RWPE1 (cell line): ENCODE results near the gene KHDC1.
"Not testable (repeated sequence)": the region's sequence is repeated elsewhere in the genome, so short reads cannot be mapped to it uniquely, and the experiment has no call there.

Experiments
- CTCF ChIA-PET: fragments of 350-600 bp; sonication (Branson Sonifier 250); formaldehyde crosslinking; extraction: SDS; loops from one replicate; lab custom pipeline; 2021; lab: Yijun Ruan, JAX
- POLR2A ChIA-PET: fragments of 400-600 bp; formaldehyde crosslinking; extraction: SDS; loops from one replicate; lab custom pipeline; 2020; ENCODE audit warnings: antibody characterized with exemption; ENCODE audit not compliant: low non-redundant PET; lab: Yijun Ruan, JAX
- DNase-seq: peaks from one replicate; pipeline ENCODE4 v3.0.0; 2012; ENCODE audit warnings: low spot score
- H3K27ac ChIP-seq: fragments of 450-650 bp; 2 replicates; pipeline ENCODE4 v1.5.1; 2017
- CTCF ChIP-seq: fragments of 450-650 bp; conservative IDR thresholded peaks from 2 replicates; pipeline ENCODE4 v1.5.1; 2017; ENCODE audit warnings: low read depth, mild to moderate bottlenecking

Gene KHDC1

GRCh38 chr6:73250016-73250415 lies 13.0 kb downstream of the KHDC1 start:
- no peak for DNase-seq
- H3K27ac ChIP-seq: no peak overlapping the region
- no peak for TF ChIP-seq CTCF
- ChIA-PET POLR2A (no interaction called here), CTCF (no interaction called here)

- no peak for TF ChIP-seq CTCF
- DNase-seq: no peak
- ChIA-PET CTCF (interaction anchor here (0.6 kb wide), 1 partner anchor 879 kb away, joined by 4 read pairs; no protein-coding TSS in a partner anchor), POLR2A (interaction anchor here (0.6 kb wide), 1 partner anchor 61 kb away, joined by 3 read pairs; no protein-coding TSS in a partner anchor)
- no peak overlapping the region for H3K27ac ChIP-seq
Measured at GRCh38 chr6:73248192-73248903, 14.6 kb downstream of the KHDC1 start.

GRCh38 chr6:73242001-73242400 lies 21.0 kb downstream of the KHDC1 start:
- no peak for TF ChIP-seq CTCF
- no peak for DNase-seq
- CTCF ChIA-PET: no interaction called here
- H3K27ac ChIP-seq: no peak overlapping the region
- POLR2A ChIA-PET: no interaction called here

- CTCF ChIA-PET: no interaction called here
Measured at GRCh38 chr6:73240730-73241129, 22.3 kb downstream of the KHDC1 start.

GRCh38 chr6:73236144-73236750 lies 26.7 kb downstream of the KHDC1 start:
- peak overlapping the region; percentile 77 for H3K27ac ChIP-seq
- TF ChIP-seq CTCF: no peak
- POLR2A ChIA-PET: no interaction called here
- peak; percentile 75 for DNase-seq
- CTCF ChIA-PET: interaction anchor here (0.6 kb wide), 1 partner anchor 1940 kb away, joined by 3 read pairs; no protein-coding TSS in a partner anchor

More at GRCh38 chr6:73240730-73241129, 22.3 kb downstream of the KHDC1 start:
- H3K27ac ChIP-seq: no peak overlapping the region
- DNase-seq: no peak
- POLR2A ChIA-PET: no interaction called here
- TF ChIP-seq CTCF: no peak

- POLR2A ChIA-PET: no interaction called here
- no peak overlapping the region; the same call in 1 of the 2 replicates for H3K27ac ChIP-seq
- TF ChIP-seq CTCF: no peak
- DNase-seq: peak; percentile 65
- CTCF ChIA-PET: no interaction called here
Measured at GRCh38 chr6:73234733-73235132, 28.3 kb downstream of the KHDC1 start.

GRCh38 chr6:73233971-73234370 lies 29.0 kb downstream of the KHDC1 start:
- DNase-seq, H3K27ac ChIP-seq: not testable (repeated sequence)

More at GRCh38 chr6:73233971-73234370, 29.0 kb downstream of the KHDC1 start:
- CTCF ChIA-PET, POLR2A ChIA-PET: not testable (repeated sequence)
